OCI-M2 (cell line): Measurements from ENCODE around the gene LIMK1.
"Not testable (repeated sequence)": the region's sequence is repeated elsewhere in the genome, so short reads cannot be mapped to it uniquely, and the experiment has no call there.

Source experiments
- DNase-seq: peaks from one replicate; lab custom pipeline; 2025; ENCODE audit not compliant: unreplicated experiment; lab: John Stamatoyannopoulos, UW

The LIMK1 gene

DNA sequence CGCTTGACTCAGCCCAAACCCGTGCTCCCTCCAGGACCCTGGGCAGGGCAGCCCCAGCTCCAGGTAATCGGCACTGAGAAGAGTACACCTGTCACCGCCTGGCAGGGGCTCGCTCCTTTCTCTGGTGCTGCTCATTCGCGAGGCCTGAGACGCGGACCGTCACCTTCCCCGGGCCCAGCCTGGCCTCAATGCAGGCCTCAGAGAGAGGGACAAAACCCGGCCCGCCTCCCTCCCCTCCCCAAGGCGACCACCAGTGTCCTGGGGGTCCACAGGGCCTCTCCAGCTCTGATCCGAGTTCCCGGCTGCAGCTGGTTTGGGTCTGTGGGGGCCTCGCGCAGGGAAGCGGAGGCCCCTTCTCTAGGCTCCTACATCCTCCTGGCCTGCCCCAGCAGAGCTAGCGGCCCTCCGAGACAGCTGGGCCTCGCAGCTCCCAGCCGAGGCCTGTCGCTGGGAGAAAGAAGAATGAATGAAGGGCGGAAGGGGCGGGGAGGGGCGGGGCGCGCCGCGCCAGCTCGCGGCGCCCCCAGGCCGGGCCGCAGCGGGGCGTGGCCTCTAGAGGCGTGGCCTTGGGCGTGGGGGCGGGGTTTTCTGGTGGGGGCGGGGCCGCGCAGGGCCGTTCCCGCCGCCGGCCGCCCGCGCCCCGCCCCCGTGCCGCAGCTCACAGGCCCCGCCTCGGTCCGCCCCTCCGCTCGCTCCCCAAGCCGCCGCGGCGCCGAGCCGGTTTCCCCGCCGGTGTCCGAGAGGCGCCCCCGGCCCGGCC is at the start of gene LIMK1:
Gene LIMK1 (plus strand): TSS at position 688 of the 760 bp plus-strand sequence. CDS start 187 bp downstream, outside the sequence.
- DNase-seq, result no peak

- no peak for DNase-seq
These were observed 46.0 kb upstream of the LIMK1 start for GRCh38 chr7:74037609-74038008.

GRCh38 chr7:74038194-74038961 is 45.2 kb upstream of the LIMK1 start:
- DNase-seq, result no peak

GRCh38 chr7:74039337-74039736 is 44.3 kb upstream of the LIMK1 start:
- no peak for DNase-seq

- DNase-seq, result no peak
These were observed 43.4 kb upstream of the LIMK1 start for GRCh38 chr7:74040101-74040790.

DNA sequence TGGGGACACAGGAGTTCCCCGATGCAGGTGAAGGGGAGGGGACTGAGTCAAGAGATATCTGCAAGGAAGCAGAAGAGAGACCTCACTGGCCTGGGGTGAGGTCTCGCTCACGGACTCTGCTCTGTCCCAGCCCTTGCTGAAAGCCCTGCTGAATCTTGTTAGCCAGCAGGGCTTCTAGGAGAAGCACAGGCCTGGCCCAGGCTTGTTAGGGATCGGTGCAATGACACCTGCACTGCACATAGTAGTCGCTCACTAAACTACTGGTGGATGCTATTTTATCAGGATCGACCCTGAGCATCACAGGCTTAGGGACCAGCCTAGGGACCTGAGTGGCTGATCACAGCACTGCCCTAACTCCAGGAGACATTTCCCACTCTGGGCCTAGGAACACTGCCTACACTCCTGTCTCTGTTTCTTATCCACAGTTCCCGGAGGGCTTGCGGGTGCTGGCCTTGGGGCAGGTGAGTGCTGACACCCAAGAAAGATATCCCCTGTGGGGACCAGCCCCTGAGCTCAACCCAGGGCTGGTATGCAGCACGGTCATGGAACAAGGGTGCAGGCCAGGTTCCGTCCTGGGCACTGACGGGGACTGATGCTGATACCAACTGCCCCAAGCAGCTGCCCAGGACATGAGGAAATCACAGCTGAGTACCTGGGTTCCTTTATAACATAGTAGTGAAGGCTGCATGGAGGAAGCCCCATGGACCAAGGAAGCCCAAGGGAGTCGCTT is 42.6 kb upstream of the LIMK1 start:
- no peak for DNase-seq

- no peak for DNase-seq
These were observed 40.7 kb upstream of the LIMK1 start for GRCh38 chr7:74042746-74043522.

DNA sequence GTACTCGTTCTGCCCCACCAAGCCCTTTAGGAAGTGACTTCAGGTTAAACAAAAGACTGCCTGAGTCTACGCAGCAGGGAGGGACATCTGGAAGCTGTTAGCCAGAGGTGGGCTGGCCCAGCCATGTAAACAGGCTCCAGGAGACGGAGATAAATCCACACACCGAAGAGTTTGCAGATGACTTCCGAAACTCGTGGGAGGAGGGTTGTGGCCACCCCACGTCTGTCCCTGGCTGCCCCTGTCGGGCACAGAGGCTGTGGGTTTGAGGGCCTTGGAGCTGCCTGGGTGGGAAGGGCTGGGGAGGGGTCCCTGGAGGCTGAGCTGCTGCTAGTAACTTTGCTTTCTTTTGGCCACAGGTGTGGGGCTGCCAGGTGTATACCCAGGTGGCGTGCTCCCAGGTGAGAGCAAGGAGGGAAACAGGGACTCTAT is 40.1 kb upstream of the LIMK1 start:
- no peak for DNase-seq

GRCh38 chr7:74044366-74045350 is 38.9 kb upstream of the LIMK1 start:
- DNase-seq, result no peak

- DNase-seq, result not testable (repeated sequence)
These were observed 37.0 kb upstream of the LIMK1 start for GRCh38 chr7:74046581-74046980.

DNA sequence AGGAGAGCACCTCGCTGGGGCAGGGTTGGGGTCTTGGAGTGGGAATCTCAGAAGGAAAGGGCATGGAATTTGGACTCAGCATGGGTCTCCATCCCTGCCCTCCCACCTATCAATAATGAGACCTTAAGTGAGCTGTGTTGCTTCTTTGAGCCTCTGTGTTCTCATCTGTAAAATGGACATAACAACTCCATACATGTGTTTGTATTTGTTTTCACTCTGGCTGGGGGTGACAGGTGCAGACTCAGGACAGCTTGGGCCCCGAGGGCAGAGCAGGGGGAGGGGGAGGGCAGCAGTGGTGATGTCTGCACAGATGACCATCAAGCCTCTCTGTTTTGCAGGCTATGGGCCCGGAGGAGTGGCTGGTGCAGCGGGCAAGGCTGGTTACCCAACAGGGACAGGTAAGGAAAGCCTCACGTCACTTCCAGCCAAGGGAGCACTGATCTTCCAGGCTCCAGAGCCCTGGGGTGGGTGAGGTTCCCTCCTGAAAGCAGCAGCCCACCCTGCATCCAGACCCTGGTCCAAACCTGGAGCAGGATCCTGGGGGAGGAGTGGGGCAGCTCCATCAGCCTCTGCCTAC is 35.7 kb upstream of the LIMK1 start:
- no peak for DNase-seq

DNA sequence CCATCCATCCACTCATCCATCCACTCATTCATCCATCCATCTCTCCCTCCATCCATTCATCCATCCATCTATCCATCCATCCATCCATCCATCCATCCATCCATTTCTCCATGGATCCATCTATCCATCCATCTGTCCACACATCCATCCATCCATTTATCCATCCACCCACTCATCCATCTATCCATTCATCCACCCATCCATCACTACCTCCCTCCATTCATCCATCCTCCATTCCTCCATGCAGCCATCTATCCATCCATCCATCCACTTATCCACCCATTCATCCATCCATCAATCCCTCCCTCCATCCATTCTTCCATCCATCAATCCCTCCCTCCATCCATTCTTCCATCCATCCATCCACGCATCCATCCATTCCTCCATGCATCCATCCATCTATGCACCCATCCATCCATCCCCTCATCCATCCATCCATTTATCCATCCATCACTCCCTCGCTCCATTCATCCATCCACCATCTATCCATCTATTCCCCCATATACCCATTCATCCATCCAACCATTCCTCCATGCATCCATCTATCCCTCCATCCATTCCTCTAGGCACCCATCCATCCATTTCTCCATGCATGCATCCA is 34.5 kb upstream of the LIMK1 start:
- DNase-seq, result no peak

DNA sequence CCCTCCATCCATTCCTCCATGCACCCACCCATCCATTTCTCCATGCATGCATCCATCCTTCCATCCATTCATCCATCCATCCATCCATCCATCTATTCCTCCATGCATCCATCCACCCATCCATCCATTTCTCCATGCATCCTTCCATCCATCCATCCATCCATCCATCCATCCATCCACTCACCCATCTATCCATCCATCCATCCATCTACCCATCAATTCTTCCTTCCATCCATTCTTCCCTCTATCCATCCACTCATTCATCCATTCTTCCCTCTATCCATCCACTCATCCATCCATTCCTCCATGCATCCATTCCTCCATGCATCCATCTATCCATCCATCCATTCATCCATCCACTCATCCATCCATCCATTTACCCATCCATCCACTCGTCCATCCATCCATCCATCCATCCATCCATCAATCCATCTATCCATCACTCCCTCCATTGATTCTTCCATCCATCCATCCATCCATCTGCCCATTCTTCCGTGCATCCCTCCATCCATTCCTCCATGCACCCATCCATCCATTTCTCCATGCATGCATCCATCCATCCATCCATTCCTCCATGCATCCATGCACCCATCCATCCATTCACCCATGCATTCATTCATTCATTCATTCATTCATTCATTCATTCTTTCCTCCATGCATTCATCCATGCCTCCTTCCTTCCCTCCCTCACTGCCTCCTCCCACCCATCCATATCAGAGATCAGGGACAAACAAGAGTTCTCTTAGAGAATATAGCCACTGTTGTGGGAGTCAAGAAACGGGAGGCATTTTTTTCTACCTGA is 33.4 kb upstream of the LIMK1 start:
- DNase-seq, result no peak

DNA sequence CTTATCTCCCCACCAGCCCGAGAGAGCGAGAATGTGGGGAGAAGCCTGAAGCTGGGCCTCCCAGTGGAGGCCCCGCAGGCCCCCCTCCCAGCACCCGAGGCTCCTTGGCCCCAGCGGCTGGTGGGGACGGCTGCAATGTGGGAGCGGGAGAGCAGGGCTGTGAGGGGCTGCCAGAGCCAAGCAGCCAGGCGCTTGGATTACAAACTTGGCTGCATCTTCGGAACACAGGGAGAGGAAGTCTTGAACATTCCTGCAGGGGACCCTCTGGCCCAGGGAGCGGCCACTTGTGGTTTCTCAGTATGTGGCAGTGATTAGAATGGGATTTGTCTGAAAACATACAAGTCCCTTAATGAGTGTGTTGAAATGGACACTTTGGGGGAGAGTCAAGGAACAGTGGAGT is 32.4 kb upstream of the LIMK1 start:
- no peak for DNase-seq

DNA sequence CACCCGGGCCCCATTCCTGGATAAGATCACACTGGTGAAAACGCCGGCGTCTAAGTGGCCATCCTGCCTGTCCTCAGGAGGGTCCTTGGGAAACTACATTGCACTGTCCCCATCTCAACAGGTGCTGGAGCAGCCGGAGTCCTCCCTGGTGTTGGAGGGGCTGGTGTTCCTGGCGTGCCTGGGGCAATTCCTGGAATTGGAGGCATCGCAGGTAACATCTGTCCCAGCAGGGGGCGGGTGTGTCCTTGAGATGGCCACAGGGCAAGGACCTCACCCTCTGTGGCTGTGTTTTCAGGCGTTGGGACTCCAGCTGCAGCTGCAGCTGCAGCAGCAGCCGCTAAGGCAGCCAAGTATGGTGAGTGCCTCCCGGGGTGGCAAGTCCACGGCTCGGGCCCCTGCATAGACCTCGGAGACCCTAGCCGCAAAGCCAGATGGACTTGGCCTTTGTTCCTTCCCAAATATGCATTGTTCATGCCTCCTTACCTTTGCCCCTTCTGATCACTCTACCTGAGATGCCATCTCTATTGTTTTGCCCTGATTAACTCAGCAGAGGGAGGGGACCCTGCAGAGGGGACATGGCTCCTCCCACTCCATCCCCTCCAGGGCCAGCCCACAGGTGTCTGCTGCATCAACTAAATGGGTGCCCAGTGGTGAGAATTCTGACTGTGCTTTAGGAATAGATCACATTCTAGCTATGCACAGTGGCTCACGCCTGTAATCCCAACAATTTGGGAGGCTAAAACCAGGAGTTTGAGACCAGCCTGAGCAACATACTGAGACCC is 31.8 kb upstream of the LIMK1 start:
- no peak for DNase-seq

DNA sequence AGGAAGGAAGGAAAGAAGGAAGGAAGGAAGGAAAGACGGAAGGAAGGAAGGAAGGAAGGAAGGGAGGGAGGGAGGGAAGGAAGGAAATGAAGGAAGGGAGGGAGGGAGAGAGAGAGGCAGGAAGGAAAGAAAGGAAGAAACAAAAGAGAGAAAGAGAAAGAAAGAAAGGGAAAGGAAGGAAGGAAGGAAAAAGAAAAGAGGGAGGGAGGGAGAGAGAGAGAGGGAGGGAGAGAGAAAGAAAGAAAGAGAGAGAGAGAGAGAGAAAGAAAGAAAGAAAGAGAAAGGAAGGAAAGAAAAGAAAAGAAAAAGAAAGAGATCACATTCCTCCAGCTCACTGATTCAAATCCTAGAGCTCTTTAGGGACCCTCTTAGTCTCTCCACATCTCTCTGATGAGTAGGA is 31.0 kb upstream of the LIMK1 start:
- no peak for DNase-seq
